Measurements from ENCODE around the gene CHST8. TPM values are rescaled to one million over a fixed set of nuclear protein-coding genes. Genes with fewer than 3 reads are reported as not detected.

CHST8 gene
- total RNA-seq, 1 experiment from 2014 or later = 0.79 TPM

DNA sequence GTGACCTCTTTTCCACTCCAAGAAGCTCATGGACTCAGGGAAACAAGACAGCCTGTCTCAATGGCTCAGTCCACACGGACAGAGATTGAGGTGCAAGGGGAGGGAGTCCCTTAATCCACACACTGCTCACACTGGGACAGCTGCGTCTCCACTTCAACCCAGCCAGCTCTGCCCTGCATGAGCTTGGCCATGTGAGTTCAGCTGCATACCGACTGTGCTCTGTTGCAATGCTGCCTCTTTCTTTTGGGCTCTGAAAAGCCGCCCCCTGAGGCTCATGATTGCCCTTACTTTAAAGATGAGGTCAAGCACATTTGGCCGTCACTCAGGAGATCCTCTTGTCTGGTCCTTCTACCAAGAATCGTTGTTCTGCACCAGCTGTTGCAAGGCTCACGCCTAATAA lies 110.1 kb downstream of the CHST8 start:
- in situ Hi-C loops (cut with HindIII; ENCODE audit: low pct_unique_long_range_greater_than_20kb, low sequenced_read_pairs) = no loop called here
- DNase-seq (ENCODE audit: low read depth, low spot score) = no peak

DNA sequence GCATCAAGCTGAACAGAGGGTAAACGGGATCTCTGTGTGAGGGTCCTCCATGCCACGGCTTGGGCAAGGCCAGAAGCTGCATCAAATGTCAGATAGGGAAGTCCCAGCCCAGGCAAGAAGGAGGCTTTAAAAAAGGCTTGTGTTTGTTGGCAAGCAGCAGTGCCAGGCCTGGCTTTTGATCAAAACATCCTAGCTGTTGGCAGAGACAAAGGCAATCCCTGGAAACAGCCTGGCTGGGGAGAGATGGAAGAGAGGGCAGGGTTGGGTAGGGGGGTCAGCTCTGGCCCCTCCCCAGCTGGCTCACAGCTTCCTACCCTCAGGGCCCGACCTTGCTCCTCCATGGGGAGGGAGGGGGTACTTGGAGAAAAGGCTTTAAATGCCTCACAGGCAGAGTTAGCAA lies 113.2 kb downstream of the CHST8 start:
- in situ Hi-C loops (cut with HindIII; ENCODE audit: low pct_unique_long_range_greater_than_20kb, low sequenced_read_pairs) = no loop called here
- no peak for DNase-seq (ENCODE audit: low read depth, low spot score)

DNA sequence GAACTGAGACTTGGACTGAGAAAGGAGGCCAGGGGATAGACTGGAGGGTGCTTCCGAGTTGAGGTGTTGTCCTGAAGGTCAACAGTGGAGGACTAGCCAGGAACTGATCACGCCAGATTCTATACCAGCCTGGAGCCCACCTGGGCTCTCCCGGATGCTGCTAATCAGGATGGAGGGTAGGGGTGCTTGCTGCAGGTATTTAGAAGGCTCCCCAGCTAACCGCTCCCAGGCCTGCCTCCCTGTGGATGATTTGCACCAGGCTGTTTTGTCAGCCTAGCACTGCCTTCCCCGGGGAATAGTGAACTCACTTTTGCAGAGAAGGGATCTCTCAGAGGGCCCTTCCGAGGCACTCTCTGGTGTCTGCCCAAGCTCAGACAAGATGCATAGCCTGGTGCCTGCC lies 114.4 kb downstream of the CHST8 start:
- in situ Hi-C loops (cut with HindIII; ENCODE audit: low pct_unique_long_range_greater_than_20kb, low sequenced_read_pairs) = no loop called here
- DNase-seq (ENCODE audit: low read depth, low spot score) = no peak

DNA sequence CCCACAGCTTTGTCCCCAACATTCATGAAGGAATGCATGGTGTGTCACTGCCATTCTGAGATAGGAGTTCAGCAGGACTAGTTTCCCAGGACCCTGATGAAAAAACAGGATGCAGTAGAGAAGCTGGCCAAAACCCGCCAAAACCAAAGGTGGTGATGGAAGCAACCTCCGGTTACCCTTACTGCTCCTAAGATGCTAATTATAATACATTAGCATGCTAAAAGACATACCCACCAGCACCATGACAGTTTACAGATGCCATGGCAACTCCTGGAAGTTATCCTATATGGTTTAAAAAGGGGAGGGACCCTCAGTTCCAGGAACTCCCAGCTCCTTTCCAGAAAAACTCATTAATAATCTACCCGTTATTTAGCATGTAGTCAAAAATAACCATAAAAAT lies 115.0 kb downstream of the CHST8 start:
- DNase-seq (ENCODE audit: low read depth, low spot score) = no peak
- in situ Hi-C loops (cut with HindIII; ENCODE audit: low pct_unique_long_range_greater_than_20kb, low sequenced_read_pairs) = no loop called here

DNA sequence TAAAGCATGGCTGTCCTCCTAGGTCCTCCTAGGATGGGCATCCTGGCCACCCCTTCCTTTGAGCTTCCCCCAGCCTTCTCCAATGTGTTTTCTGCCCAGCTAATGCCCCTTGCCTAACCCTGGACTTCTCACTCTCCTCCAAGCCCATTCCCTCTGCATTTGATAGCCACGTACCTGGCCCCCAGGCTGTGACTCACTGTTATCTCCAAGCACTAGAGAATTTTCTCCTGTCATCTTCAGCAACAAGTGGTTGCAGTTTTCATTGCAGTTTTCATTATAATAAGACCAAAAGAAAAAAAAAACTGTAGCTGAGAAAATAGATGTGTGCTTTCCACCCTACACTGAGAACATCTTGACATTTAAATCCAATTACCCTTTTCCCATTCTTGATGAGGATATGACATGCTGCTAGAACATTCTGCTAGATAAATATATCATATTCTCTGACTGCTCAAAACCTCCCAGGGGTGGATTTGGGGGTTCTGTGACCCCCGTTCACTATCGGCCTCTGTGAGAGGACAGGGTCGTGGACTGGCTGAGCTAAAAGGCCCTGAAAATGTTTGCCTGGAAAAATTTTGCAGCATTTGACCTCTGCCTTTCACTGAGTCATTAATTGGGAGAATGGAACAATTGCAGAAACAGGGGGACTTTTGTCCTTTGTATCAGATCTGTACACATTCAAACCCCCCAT lies 116.1 kb downstream of the CHST8 start:
- no peak for DNase-seq (ENCODE audit: low read depth, low spot score)
- in situ Hi-C loops (cut with HindIII; ENCODE audit: low pct_unique_long_range_greater_than_20kb, low sequenced_read_pairs) = no loop called here

DNA sequence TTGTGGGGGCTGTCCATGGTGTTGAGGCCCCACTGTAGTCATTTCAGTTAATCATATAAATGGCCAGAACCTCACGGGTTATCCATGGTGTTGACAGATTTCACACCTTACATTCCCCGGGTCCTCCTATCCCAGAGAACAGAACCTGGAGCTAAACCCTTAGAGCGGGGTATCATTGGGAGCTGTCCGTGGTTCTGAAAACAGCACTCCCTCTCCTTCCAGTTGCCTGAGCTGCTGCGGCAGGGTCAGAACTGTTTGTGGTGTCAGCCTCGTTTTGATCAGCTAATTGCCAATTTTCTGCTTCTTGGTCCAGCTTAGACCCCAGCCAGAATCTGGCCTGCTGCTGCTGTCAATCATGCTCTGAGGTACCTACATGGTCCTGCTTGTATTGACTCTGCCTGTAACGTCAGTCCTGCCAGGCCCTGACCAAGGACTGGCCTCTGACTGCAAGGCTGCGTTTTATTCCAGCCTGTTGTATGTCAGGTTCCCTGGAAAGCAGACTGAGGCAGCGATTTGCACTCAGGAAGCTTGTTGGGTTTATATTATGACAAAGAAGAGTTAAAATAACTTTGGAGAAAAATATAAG lies 119.2 kb downstream of the CHST8 start:
- in situ Hi-C loops (cut with HindIII; ENCODE audit: low pct_unique_long_range_greater_than_20kb, low sequenced_read_pairs) = no loop called here
- DNase-seq (ENCODE audit: low read depth, low spot score) = peak; percentile 30

DNA sequence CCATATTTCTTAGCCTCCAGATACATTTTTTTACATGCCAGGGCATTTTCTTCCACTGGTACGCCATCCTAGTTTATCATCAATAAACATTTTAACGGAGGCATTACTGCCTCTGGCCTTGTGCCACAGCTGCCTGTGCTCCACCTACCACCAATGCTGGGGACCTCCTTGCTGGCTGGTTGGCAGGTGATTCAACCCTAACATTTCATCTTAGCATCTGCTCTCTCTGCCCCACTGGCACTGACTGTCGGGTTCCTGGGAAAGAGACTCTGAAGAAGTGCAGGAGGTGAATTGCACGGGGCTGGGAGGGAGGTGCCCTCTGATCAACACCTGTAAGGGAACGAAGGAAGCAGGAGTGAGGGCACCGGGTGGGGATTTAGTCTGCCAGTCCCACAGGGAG lies 123.5 kb downstream of the CHST8 start:
- DNase-seq (ENCODE audit: low read depth, low spot score) = no peak
- in situ Hi-C loops (cut with HindIII; ENCODE audit: low pct_unique_long_range_greater_than_20kb, low sequenced_read_pairs) = no loop called here

DNA sequence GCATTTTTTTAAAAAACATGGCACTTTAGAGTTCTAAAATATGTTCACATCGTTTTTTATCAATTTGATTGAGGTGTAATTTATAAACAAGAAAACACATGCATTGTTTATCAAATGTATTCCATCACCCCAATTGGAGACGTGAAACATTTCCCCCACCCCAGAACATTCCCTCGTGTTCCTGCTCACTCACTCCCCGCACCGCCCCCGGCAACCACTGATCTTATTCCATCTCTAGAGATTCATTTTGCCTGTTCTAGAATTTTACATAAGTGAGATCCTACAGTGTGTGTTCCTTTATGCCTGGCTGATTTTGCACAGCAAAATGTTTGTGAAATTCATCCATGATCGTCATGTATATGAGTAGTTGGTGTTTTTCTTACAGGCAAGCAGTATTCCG lies 124.4 kb downstream of the CHST8 start:
- DNase-seq (ENCODE audit: low read depth, low spot score) = no peak
- in situ Hi-C loops (cut with HindIII; ENCODE audit: low pct_unique_long_range_greater_than_20kb, low sequenced_read_pairs) = no loop called here

DNA sequence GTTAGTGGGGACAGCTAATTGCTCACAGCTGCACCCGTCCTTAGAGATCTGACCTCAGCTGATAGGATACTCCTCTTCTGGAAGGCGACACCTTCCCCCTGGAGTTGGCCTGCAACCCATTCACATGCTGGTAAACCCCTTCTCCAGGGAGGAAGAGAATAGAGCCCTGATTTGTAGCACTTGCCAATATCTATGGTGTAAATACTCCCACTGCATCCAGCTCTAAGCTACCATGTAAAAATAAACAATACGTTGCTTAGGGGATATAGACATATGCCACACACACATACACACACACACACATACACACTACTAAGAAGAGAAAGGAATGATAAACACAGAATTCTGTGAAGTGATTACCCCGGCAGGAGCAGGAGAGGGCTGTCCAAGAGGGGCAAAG lies 125.5 kb downstream of the CHST8 start:
- in situ Hi-C loops (cut with HindIII; ENCODE audit: low pct_unique_long_range_greater_than_20kb, low sequenced_read_pairs) = no loop called here
- DNase-seq (ENCODE audit: low read depth, low spot score) = no peak

DNA sequence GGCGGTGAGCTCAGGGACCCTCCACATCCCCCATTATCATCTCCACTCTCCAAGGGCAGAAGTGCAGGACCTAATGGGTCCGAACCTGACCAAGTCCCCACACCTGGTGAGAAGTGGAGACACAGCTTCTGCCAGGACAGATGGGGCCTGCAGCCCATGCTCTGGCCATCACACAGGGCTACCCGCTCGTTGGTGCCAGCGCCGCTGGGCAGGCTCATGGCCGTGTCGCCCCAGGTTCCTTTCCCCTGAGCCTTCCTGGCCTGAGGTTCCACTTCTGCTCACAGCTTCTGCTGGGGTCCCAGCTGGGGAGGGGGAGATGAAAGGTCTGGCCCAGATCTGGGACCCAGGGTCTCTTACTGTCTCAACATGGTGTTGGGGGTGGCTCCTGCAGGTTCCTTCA lies 126.5 kb downstream of the CHST8 start:
- no peak for DNase-seq (ENCODE audit: low read depth, low spot score)
- in situ Hi-C loops (cut with HindIII; ENCODE audit: low pct_unique_long_range_greater_than_20kb, low sequenced_read_pairs) = no loop called here

DNA sequence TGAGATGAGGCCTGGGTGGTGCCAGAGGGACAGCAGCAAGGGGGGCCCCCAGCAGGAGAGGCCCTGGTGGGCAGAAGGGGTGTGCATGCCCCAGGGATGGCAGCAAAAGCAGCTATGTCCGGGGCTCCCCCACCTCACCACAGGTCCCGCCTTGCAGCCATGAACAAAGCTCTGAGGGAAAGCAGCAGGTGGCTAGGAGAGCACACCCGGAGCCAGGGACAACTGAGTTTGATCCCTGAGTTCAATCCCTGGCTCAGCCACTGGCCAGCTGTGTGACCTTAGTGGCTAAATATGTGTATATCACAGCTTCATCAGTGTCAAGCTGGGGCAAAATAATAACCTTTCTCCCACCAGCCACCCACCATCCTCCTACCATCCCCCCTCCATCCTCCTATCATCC lies 127.3 kb downstream of the CHST8 start:
- in situ Hi-C loops (cut with HindIII; ENCODE audit: low pct_unique_long_range_greater_than_20kb, low sequenced_read_pairs) = no loop called here
- DNase-seq (ENCODE audit: low read depth, low spot score) = no peak

DNA sequence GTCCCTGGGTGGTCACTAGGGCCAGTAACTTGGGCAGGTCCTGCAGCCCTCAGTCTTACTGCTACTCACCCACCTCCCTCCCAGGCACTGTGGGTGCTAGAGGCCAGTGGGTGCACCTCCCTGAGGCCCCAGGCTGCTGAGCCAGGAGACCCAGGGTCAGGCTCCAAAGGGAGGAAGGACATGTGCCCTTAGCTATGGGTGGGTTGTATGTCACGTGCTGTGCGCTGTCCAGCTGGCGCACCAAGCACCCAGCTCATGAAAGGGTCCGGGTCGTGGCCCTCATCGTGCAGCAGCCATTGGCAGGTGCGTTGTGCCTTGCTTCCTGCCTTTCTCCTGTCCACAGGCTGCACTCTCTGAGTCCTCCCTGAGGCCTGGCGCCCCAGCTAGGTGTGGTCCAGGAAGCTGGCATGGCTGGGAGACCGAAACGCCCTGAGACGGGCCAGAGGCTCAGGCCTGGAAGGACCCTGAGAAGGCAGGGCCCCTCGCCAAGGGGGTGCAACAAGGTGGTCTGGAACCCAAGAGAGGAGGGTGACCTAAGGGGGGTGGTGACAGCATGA lies 127.9 kb downstream of the CHST8 start:
- DNase-seq (ENCODE audit: low read depth, low spot score) = no peak
- in situ Hi-C loops (cut with HindIII; ENCODE audit: low pct_unique_long_range_greater_than_20kb, low sequenced_read_pairs) = no loop called here

DNA sequence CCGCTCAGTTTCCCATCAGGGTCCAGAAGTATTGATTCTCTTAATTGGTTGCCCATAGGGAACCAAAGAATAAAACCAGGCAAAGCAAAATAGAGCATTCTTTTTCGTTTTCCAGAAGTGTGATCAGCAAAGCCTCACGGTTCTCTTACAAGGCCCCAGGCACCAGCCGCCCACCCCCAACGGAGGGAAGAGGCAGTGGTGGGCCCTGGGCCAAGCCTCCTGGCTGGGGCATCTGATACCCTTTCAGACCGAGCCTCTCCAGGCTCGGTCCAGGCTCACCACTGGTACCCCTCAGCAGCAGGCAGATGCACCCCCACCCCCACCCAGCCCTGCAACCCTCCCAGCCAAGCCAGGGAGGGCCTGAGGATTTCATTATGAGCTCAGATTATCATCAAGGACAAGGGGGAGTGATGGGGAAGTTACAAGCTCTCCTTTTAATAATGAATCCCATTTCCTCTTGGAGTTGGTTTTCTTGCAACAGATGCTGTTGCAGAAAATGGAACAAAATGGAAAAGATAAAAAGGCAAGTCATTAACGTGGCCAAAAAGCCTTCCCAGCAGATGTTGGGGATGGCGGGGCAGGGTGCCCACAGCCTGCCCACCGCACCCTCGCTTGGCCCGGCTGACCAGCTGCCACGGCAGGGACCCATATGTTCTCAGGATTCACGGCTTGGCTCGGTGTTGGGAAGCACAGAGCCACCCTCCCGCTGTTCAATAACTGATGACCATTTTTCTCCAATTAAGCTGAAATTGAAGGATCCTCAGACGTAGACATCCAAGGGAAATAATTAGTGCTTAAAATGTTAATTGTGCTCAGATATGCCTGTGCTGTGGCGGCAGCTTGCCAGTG lies 129.1 kb downstream of the CHST8 start:
- in situ Hi-C loops (cut with HindIII; ENCODE audit: low pct_unique_long_range_greater_than_20kb, low sequenced_read_pairs) = no loop called here
- DNase-seq (ENCODE audit: low read depth, low spot score) = no peak

DNA sequence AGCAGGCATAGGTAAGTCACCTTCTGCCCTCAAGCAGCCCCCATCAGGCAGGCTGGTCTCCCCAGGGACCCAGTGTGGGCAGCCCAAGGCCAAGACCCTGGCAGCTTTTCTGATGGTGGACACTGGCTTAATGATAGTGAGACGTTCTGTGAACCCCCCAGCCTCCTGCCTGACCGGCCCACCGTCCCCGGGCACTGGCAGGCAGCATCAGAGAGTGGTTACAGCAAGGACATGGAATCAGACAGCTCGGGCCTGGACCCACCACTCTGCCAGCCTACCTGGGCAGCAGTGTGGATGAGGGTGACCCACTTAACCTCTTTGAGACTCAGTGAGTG lies 129.7 kb downstream of the CHST8 start:
- in situ Hi-C loops (cut with HindIII; ENCODE audit: low pct_unique_long_range_greater_than_20kb, low sequenced_read_pairs) = no loop called here
- no peak for DNase-seq (ENCODE audit: low read depth, low spot score)

DNA sequence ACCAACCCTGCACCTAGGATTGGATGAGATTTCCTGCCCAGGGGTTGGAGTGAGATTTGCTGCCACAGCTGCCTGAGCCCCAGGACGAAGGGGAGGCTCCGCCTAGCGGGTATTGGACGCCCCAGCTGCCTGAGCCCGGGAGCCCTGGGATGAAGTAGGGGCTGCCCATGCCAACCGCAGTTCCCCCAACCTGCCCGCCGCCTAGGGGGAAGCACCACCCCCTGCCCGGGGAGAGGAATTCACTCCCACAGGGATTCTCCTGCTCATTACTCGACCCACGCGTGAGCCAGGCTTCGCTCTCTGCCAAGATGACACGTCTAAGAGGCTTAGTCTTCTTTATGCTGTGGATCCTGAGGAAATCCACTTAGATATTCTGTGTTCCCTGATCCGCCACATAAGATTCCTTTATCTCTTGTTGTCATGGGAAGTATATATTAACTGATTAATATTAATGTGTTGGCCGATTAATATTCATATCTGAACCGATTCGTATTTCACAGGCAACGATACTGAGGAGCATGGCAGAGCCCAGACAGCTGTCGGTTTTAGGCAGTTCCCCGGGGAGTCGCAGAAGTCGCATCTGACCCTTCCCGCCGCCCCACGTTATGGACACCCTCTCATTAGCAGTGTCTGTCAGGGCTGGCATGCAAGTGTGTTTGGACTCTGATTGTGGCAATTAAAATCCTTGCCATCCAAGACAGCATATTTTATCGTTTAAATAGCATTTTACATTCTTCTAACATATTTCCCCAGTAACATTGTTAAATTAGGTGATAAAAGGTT lies 130.5 kb downstream of the CHST8 start:
- DNase-seq (ENCODE audit: low read depth, low spot score) = no peak
- in situ Hi-C loops (cut with HindIII; ENCODE audit: low pct_unique_long_range_greater_than_20kb, low sequenced_read_pairs) = no loop called here

DNA sequence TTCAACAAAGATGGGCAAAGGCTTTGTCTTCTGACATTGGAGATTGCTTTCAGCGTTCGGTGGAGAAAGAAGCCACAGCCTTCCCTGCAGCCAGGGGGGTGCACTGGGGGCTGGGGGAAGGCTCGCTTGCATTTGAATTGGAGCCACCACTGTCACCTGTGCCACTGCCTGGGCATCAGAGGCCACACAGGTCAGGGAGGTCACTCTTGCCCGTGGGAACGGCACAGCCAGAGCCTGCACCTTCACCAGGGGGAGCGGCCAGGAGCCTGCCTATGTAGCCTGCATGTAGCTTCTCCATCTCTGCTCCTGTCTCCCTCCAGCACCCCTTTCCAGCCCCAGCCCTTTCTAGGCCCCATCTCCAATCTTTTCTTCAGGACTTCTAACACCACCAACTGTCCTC lies 131.2 kb downstream of the CHST8 start:
- in situ Hi-C loops (cut with HindIII; ENCODE audit: low pct_unique_long_range_greater_than_20kb, low sequenced_read_pairs) = no loop called here
- DNase-seq (ENCODE audit: low read depth, low spot score) = no peak

DNA sequence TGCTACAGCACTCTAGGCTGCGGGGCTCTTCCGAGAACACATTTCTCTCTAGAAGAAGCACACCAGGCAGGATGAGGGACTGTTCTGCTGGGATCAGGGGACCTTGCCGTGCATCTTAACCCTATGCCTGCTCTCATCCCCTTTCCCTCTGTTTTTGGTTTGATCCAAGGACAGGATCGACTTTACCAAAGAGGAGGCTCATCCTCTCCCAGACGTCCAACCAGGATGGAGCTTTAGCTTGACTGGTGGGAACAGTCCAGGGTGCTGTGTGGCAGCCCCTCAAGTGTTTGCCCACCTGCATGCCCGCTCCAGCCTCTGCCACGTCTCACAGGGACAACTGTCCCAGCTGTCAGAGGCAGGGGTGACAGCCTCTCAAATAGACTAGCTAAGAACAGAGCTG lies 132.6 kb downstream of the CHST8 start:
- in situ Hi-C loops (cut with HindIII; ENCODE audit: low pct_unique_long_range_greater_than_20kb, low sequenced_read_pairs) = no loop called here
- no peak for DNase-seq (ENCODE audit: low read depth, low spot score)

Measured in SK-MEL-5 (cell line).